HG02840 (cell line): Measurements from ENCODE around the gene SERPINI1.

ENCODE experiments used
- ATAC-seq: cut with Tn5 transposase; IDR thresholded peaks from one replicate; pipeline ENCODE4 v1.9.1; 2021; ENCODE audit warnings: mild to moderate bottlenecking, moderate library complexity, moderate number of reproducible peaks; ENCODE audit not compliant: unreplicated experiment, low FRiP score

Gene SERPINI1

GRCh38 chr3:167733961-167734497 is 1.5 kb upstream of the SERPINI1 start:
- ATAC-seq, result no peak

- ATAC-seq, result peak; percentile 92
Observed at GRCh38 chr3:167734498-167735232, 856 bp upstream of the SERPINI1 start, which contains the start of gene PDCD10. Gene PDCD10, minus strand, starts transcription at chr3:167734892. Its CDS starts 14,735 bp downstream, at chr3:167720157.

- no peak for ATAC-seq
Observed at GRCh38 chr3:167736264-167736787, 805 bp downstream of the SERPINI1 start.

- ATAC-seq, result no peak
Observed at GRCh38 chr3:167736997-167737396, 1.5 kb downstream of the SERPINI1 start.

- no peak for ATAC-seq
Observed at GRCh38 chr3:167738037-167738436, 2.5 kb downstream of the SERPINI1 start.

GRCh38 chr3:167739190-167739810 is 3.8 kb downstream of the SERPINI1 start:
- no peak for ATAC-seq

- peak; percentile 92 for ATAC-seq
Observed at GRCh38 chr3:167740961-167741587, 5.6 kb downstream of the SERPINI1 start.

GRCh38 chr3:167742338-167742737 is 6.8 kb downstream of the SERPINI1 start:
- no peak for ATAC-seq

GRCh38 chr3:167743799-167744198 is 8.3 kb downstream of the SERPINI1 start:
- ATAC-seq, result no peak

- ATAC-seq, result no peak
Observed at GRCh38 chr3:167749209-167749608, 13.7 kb downstream of the SERPINI1 start.

GRCh38 chr3:167749728-167750127 is 14.2 kb downstream of the SERPINI1 start:
- no peak for ATAC-seq

- peak; percentile 97 for ATAC-seq
Observed at GRCh38 chr3:167750272-167750971, 14.9 kb downstream of the SERPINI1 start.

GRCh38 chr3:167754049-167754448 is 18.5 kb downstream of the SERPINI1 start:
- no peak for ATAC-seq

GRCh38 chr3:167761302-167761701 is 25.8 kb downstream of the SERPINI1 start:
- no peak for ATAC-seq

GRCh38 chr3:167762296-167762695 is 26.8 kb downstream of the SERPINI1 start:
- ATAC-seq, result no peak

- no peak for ATAC-seq
Observed at GRCh38 chr3:167772992-167773391, 37.5 kb downstream of the SERPINI1 start.

GRCh38 chr3:167773584-167773983 is 38.1 kb downstream of the SERPINI1 start:
- ATAC-seq, result no peak

GRCh38 chr3:167776066-167776685 is 40.7 kb downstream of the SERPINI1 start:
- no peak for ATAC-seq

GRCh38 chr3:167777356-167777755 is 41.8 kb downstream of the SERPINI1 start:
- ATAC-seq, result no peak
